DND-41 (cell line): Measurements from ENCODE around the gene VPS35.
A peak's percentile ranks its signal among the peaks of the same experiment; 100 is the strongest.

ENCODE experiments used
- ATAC-seq: fragments of 200-7000 bp; cut with Tn5 transposase; 3 replicates; pipeline ENCODE4 v1.9.1; 2021; ENCODE audit warnings: low read depth; ENCODE audit not compliant: insufficient read depth
- DNase-seq: peaks from one replicate; pipeline ENCODE4 v3.0.0-alpha.2; 2020
- H2AFZ ChIP-seq: 2 replicates; pipeline ENCODE4 v1.6.0; 2012; ENCODE audit warnings: low read depth, low read length
- H3K27ac ChIP-seq: 2 replicates; pipeline ENCODE4 v1.5.1; 2012; ENCODE audit warnings: low read length, inconsistent platforms
- H3K27me3 ChIP-seq: fragments of 200-600 bp; sonication (generic); 2 replicates; pipeline ENCODE4 v1.6.0; 2012; ENCODE audit warnings: low read length, mild to moderate bottlenecking, inconsistent platforms; ENCODE audit not compliant: insufficient read depth, poor library complexity
- H3K36me3 ChIP-seq: 2 replicates; pipeline ENCODE4 v1.5.1; 2012; ENCODE audit warnings: low read length, inconsistent platforms; ENCODE audit not compliant: insufficient read depth
- H3K4me1 ChIP-seq: 2 replicates; pipeline ENCODE4 v1.5.1; 2012; ENCODE audit warnings: mild to moderate bottlenecking, low read length; ENCODE audit not compliant: insufficient read depth
- H3K4me2 ChIP-seq: 2 replicates; pipeline ENCODE4 v1.6.0; 2012; ENCODE audit warnings: mild to moderate bottlenecking, moderate library complexity, low read length, inconsistent platforms; ENCODE audit not compliant: insufficient read depth
- H3K4me3 ChIP-seq, 2 experiments: fragments of 200-600 bp in 1 of 2; shearing (Covaris generic) in 1 of 2; 2 replicates each; pipeline ENCODE4 v1.5.1; 2012 to 2016; ENCODE audit warnings: inconsistent platforms in 2 of 2, low read length in 2 of 2, mild to moderate bottlenecking in 2 of 2, low read depth in 1 of 2, moderate library complexity in 1 of 2
- H3K79me2 ChIP-seq: 2 replicates; pipeline ENCODE4 v1.6.0; 2012; ENCODE audit warnings: low read length, inconsistent platforms; ENCODE audit not compliant: insufficient read depth
- H3K9ac ChIP-seq: 2 replicates; pipeline ENCODE4 v1.6.0; 2012; ENCODE audit warnings: low read depth, mild to moderate bottlenecking, inconsistent platforms, low read length, moderate library complexity
- H3K9me3 ChIP-seq: 2 replicates; pipeline ENCODE4 v1.5.1; 2012; ENCODE audit warnings: low read length, moderate library complexity, mild to moderate bottlenecking, inconsistent platforms; ENCODE audit not compliant: insufficient read depth, severe bottlenecking
- H4K20me1 ChIP-seq: 2 replicates; pipeline ENCODE4 v1.6.0; 2012; ENCODE audit warnings: low read length; ENCODE audit not compliant: insufficient read depth
- CTCF ChIP-seq: IDR thresholded peaks from 2 replicates; pipeline ENCODE4 v1.5.1; 2012; ENCODE audit warnings: borderline replicate concordance, low read length, moderate library complexity, mild to moderate bottlenecking; ENCODE audit not compliant: poor library complexity, severe bottlenecking; ENCODE audit errors: extremely low read depth
- EZH2 ChIP-seq: IDR thresholded peaks from 3 replicates; pipeline ENCODE4 v1.6.1; 2012; ENCODE audit warnings: borderline replicate concordance, low read depth, mild to moderate bottlenecking, moderate library complexity, low read length, inconsistent platforms; ENCODE audit not compliant: severe bottlenecking

The VPS35 gene

DNA sequence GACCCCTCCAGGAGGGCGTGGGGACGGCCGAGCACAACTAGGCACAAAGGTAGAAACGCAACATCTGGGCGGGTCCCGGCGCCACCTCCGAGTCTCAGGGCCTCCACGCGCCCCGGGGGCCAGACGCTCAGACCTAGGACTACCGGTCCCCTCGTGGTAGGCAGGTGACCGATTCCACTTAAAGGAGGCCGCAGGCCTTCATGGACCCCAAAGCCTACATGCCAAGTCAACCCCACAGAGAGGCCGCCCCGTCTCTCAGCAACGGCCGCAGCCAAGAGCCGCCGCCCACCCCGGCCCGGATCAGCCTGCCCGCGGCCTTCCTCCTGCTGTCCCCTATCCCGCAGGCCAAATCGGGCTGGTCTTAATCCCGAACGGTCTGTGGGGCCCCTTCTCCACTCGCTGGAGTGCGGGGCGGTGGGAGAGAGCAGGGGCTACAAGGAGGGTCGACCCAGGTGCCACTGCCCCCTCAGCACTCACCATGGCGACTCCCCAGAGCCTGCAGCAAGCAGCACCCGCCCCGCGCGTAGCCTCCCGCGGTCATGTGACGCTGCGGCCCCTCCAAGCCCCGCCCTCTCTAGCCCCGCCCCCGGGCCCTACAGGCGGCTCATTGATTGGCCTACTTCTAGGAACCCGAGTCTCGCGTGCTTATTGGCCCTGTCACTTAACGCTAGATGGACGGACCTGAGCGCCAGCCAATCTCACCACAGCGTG is at the start of gene VPS35:
VPS35 (minus strand) TSS at position 525 of the 711 bp plus-strand sequence; CDS start at position 480, 45 bp downstream.
- no peaks in the 10 kb centered on the region for H3K27me3 ChIP-seq
- H3K4me1 ChIP-seq = peaks cover 51% of the 10 kb centered on the region
- no peak for TF ChIP-seq EZH2
- peak; percentile 54 for TF ChIP-seq CTCF
- H3K27ac ChIP-seq = peak within 1 kb of the TSS; percentile 84
- H3K9ac ChIP-seq = peak within 1 kb of the TSS; percentile 93
- H3K36me3 ChIP-seq = peaks cover 35% of the 10 kb centered on the region
- peak within 1 kb of the TSS; percentile 60 to 98 for H3K4me3 ChIP-seq
- peaks cover 90% of the 10 kb centered on the region for H3K79me2 ChIP-seq
- H3K9me3 ChIP-seq = no peaks in the 10 kb centered on the region
- peak within 1 kb of the TSS; percentile 89 for H3K4me2 ChIP-seq
- H4K20me1 ChIP-seq = peaks cover 65% of the 10 kb centered on the region
- DNase-seq = peak; percentile 99
- peak within 1 kb of the TSS; percentile 84 for H2AFZ ChIP-seq
- ATAC-seq = peak; percentile 90

- no peak overlapping the region for H3K27ac ChIP-seq
- no peak overlapping the region for H2AFZ ChIP-seq
- H3K9ac ChIP-seq = no peak overlapping the region
- no peaks in the 10 kb centered on the region for H3K4me1 ChIP-seq
- ATAC-seq (no peak), DNase-seq (no peak)
- H3K9me3 ChIP-seq = no peaks in the 10 kb centered on the region
- TF ChIP-seq EZH2 (no peak), CTCF (no peak)
- no peaks in the 10 kb centered on the region for H4K20me1 ChIP-seq
- no peaks in the 10 kb centered on the region for H3K27me3 ChIP-seq
- no peaks in the 10 kb centered on the region for H3K36me3 ChIP-seq
- no peak overlapping the region for H3K4me3 ChIP-seq
- no peaks in the 10 kb centered on the region for H3K79me2 ChIP-seq
- no peak overlapping the region for H3K4me2 ChIP-seq
These were observed 48.7 kb upstream of the VPS35 start for GRCh38 chr16:46737621-46738214.

- H4K20me1 ChIP-seq = no peaks in the 10 kb centered on the region
These were observed 47.7 kb upstream of the VPS35 start for GRCh38 chr16:46736695-46737094.

More at GRCh38 chr16:46736695-46737094, 47.7 kb upstream of the VPS35 start:
- no peaks in the 10 kb centered on the region for H3K4me1 ChIP-seq
- no peaks in the 10 kb centered on the region for H3K27me3 ChIP-seq
- TF ChIP-seq CTCF = no peak
- no peak for TF ChIP-seq EZH2
- no peak overlapping the region for H3K4me2 ChIP-seq
- H3K36me3 ChIP-seq = no peaks in the 10 kb centered on the region
- H3K9me3 ChIP-seq = no peaks in the 10 kb centered on the region
- no peak overlapping the region for H2AFZ ChIP-seq
- no peak for ATAC-seq
- no peak overlapping the region for H3K9ac ChIP-seq
- no peak overlapping the region for H3K4me3 ChIP-seq
- no peak overlapping the region for H3K27ac ChIP-seq
- no peak for DNase-seq
- H3K79me2 ChIP-seq = no peaks in the 10 kb centered on the region
